H1 (cell line): ENCODE measurements around the gene SVEP1. TPM values are rescaled to one million over a fixed set of nuclear protein-coding genes. Genes with fewer than 3 reads are reported as not detected.

Source experiments
- ASH2L ChIP-seq: fragments of 200-600, 300-600 bp; sonication (generic); IDR thresholded peaks from one replicate; pipeline ENCODE4 v1.7.1; 2017; ENCODE audit warnings: low read length
- CHD7 ChIP-seq: fragments of 300-600 bp; sonication (generic); IDR thresholded peaks from 2 replicates; pipeline ENCODE4 v1.7.1; 2012; ENCODE audit warnings: low read length, moderate library complexity, mild to moderate bottlenecking, inconsistent platforms; ENCODE audit not compliant: insufficient replicate concordance
- GABPA ChIP-seq: IDR thresholded peaks from 2 replicates; pipeline ENCODE4 v1.6.1; 2011; ENCODE audit warnings: mild to moderate bottlenecking, low read length, moderate library complexity, borderline replicate concordance; ENCODE audit not compliant: insufficient read depth
- polyA plus RNA-seq, 7 experiments: library from polyadenylated mRNA; depleted of rRNA in 3 of 7; stranded (reverse) in 5 of 7; unstranded in 2 of 7; fragments of >200 nt in 5 of 7; fragments of 200-250 nt in 2 of 7; gene quantifications; 1 replicate in 5 of 7; 2 replicates in 1 of 7; 4 replicates in 1 of 7; pipeline versions ENCODE4 v1.2.1 to v1.2.3, GENCODE V29; 2011 to 2013; ENCODE audit warnings: missing spikeins in 2 of 7, mixed read lengths in 2 of 7
- total RNA-seq: library from RNA; stranded (reverse); fragmentation: NEBNext Ultra II Directional; extraction: Animal tissue kit (Norgen Biotek cat#: 25700); gene quantifications from 2 replicates; pipeline ENCODE4 v1.2.1, GENCODE V29; 2021

Gene SVEP1
- total and polyA plus RNA-seq, 2 of the 8 experiments (the other 6 are each of a cell fraction or from before 2014, with no cell fraction given): 0.11 to 0.37 TPM

DNA sequence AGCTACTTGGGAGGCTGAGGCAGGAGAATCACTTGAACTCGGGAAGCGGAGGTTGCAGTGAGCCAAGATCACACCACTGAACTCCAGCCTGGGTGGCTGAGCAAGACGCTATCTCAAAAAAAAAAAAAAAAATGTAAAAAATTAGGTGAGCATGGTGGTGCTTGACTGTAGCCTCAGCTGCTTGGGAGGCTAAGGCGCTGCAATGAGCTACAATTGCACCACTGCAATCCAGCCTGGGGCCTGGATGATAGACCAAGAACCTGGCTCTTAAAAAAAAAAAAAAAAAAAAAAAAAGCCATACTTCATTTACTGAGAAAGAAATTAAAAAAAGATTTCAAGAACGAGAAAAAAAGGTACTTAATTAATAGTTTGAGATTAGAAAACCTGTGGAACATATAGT is 62.1 kb downstream of the SVEP1 start (continued):
- no peak for TF ChIP-seq CHD7
- no peak for TF ChIP-seq GABPA
- no peak for TF ChIP-seq ASH2L
